Fibroblast of lung (primary cell): ENCODE results near the gene ACY1. TPM values are rescaled to one million over a fixed set of nuclear protein-coding genes. Genes with fewer than 3 reads are reported as not detected.

Experiments used
- DNase-seq, 2 donors: peaks; one replicate each; pipeline versions ENCODE4 v3.0.0 to v3.0.0-alpha.2; 2010; ENCODE audit warnings: low read depth in 2 of 2
- H2AFZ ChIP-seq: 2 replicates; pipeline ENCODE4 v1.5.1; 2012; ENCODE audit warnings: low read length, control low read depth, inconsistent platforms
- H3K27ac ChIP-seq: 2 replicates; pipeline ENCODE4 v1.5.1; 2011; ENCODE audit warnings: low read length, control low read depth; ENCODE audit not compliant: insufficient read depth
- H3K27me3 ChIP-seq: 2 replicates; pipeline ENCODE4 v1.5.1; 2011; ENCODE audit warnings: mild to moderate bottlenecking, low read length; ENCODE audit not compliant: control insufficient read depth, insufficient read depth
- H3K36me3 ChIP-seq: 2 replicates; pipeline ENCODE4 v1.5.1; 2011; ENCODE audit warnings: low read length; ENCODE audit not compliant: control insufficient read depth, insufficient read depth
- H3K4me1 ChIP-seq: 2 replicates; pipeline ENCODE4 v1.5.1; 2011; ENCODE audit warnings: low read length; ENCODE audit not compliant: control insufficient read depth, insufficient read depth; ENCODE audit errors: extremely low read depth
- H3K4me2 ChIP-seq: 2 replicates; pipeline ENCODE4 v1.5.1; 2011; ENCODE audit warnings: low read length, control low read depth; ENCODE audit not compliant: insufficient read depth; ENCODE audit errors: extremely low read depth
- H3K4me3 ChIP-seq, 4 experiments: fragments of 200-600 bp in 1 of 4; sonication (generic) in 1 of 4; replicated peaks in 1 of 4; 2 replicates each; pipeline ENCODE4 v1.5.1; 2011 to 2016; ENCODE audit warnings: low read length in 4 of 4, low read depth in 3 of 4, mild to moderate bottlenecking in 3 of 4, control low read depth in 2 of 4, inconsistent platforms in 1 of 4, mixed read lengths in 1 of 4; ENCODE audit not compliant: insufficient read depth in 1 of 4; ENCODE audit errors: control extremely low read depth in 1 of 4
- H3K79me2 ChIP-seq: 2 replicates; pipeline ENCODE4 v1.5.1; 2012; ENCODE audit warnings: mild to moderate bottlenecking, low read length, inconsistent platforms; ENCODE audit not compliant: control insufficient read depth, insufficient read depth
- H3K9ac ChIP-seq: 2 replicates; pipeline ENCODE4 v1.5.1; 2011; ENCODE audit warnings: mild to moderate bottlenecking, low read length, control low read depth; ENCODE audit not compliant: insufficient read depth
- H3K9me3 ChIP-seq: 2 replicates; pipeline ENCODE4 v1.5.1; 2012; ENCODE audit warnings: low read depth, low read length; ENCODE audit not compliant: control insufficient read depth, insufficient read depth
- H4K20me1 ChIP-seq: 2 replicates; pipeline ENCODE4 v1.5.1; 2011; ENCODE audit warnings: low read length; ENCODE audit not compliant: control insufficient read depth, insufficient read depth; ENCODE audit errors: extremely low read depth
- CTCF ChIP-seq, 2 donors: IDR thresholded peaks in 1 of 2; conservative IDR thresholded peaks in 1 of 2; 1 replicate in 1 of 2; 2 replicates in 1 of 2; pipeline ENCODE4 v1.5.1; 2011 to 2012; ENCODE audit warnings: low read length in 2 of 2, control low read depth in 1 of 2, inconsistent platforms in 1 of 2, low read depth in 1 of 2, mild to moderate bottlenecking in 1 of 2
- EZH2 ChIP-seq: IDR thresholded peaks from 2 replicates; pipeline ENCODE4 v1.5.1; 2012; ENCODE audit warnings: low read length, control low read depth, mild to moderate bottlenecking; ENCODE audit errors: missing control alignments
- polyA plus RNA-seq, 2 donors: library from polyadenylated mRNA; depleted of rRNA in 1 of 2; stranded (reverse) in 1 of 2; unstranded in 1 of 2; fragments of >200 nt; gene quantifications; 2 replicates each; pipeline ENCODE4 v1.2.1, GENCODE V29; 2011 to 2012; ENCODE audit warnings: missing spikeins in 1 of 2
- total RNA-seq: library from RNA; depleted of rRNA; stranded (reverse); fragments of >200 nt; gene quantifications from 2 replicates; pipeline ENCODE4 v1.2.1, GENCODE V29; 2014

ACY1 gene
- total and polyA plus RNA-seq, 2 donors (not counting 1 experiment from before 2014, with no cell fraction given): 21.4 to 40.3 TPM

DNA sequence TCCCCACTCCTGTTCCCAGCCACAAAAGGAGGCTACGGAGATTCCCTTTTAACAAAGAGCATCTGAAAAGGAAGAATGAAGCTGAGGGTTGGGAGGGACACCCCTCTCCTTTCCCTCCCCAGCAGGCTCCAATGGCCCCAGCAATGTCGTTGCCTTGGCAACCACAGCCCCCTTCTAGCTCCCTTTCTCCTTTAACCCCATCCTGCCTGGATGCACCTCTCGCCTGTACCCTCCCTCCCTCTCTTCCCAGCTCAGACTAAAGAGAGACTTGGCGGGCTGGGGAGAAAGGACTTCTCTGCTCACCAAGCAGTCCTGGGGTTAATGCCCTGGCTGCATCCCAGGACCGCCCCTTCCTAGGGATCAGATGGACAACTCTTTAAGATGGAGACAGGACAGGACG lies 19.4 kb downstream of the ACY1 start:
- Histone ChIP-seq H3K4me2 (no peak overlapping the region), H3K9ac (no peak overlapping the region), H3K79me2 (no peaks in the 10 kb centered on the region), H3K4me3 (no peak overlapping the region), H3K9me3 (no peaks in the 10 kb centered on the region), H3K4me1 (peaks cover 14% of the 10 kb centered on the region), H2AFZ (no peak overlapping the region), H3K36me3 (no peaks in the 10 kb centered on the region), H3K27ac (no peak overlapping the region), H3K27me3 (no peaks in the 10 kb centered on the region), H4K20me1 (no peaks in the 10 kb centered on the region)
- TF ChIP-seq EZH2: no peak
- TF ChIP-seq CTCF (conservative IDR thresholded peaks at IDR 0.05 in 1 of 2, IDR thresholded peaks at IDR 0.05 in 1 of 2; ENCODE audit: low read depth in 1 of 2, low read length in 2 of 2): no peak
- no peak for DNase-seq

DNA sequence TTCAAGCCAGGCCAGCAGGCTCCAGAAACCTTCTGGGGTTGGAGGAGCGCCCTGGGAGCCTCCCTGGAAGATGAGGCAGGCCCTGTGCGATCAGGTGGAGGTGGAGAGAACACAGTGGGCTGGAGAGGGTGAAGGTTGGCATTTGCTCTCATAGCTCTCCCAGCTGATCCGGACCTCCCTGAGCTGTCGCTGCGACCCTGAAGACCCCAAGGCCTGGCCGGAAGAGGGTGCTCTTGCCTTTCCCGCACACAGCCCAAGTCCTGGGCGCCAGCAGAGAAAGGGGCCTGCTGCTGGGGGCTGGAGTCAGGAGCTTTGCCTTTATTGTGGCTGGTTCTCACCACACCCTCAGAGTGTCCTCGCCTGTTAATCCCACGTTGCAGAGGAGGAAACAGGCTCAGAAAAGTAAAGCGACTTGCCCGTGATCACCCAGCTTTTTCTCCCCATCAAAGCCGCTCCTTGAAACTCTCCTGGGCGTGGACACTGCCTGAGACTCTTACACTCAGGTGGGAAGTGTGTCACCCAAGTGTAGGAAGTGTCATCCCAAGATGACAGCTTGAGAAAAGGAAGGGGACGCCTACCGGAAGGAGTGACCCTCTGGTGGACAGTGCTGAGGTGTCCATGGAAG lies 20.9 kb downstream of the ACY1 start:
- Histone ChIP-seq H2AFZ (no peak overlapping the region), H3K4me2 (no peak overlapping the region), H3K36me3 (no peaks in the 10 kb centered on the region), H3K27ac (no peak overlapping the region), H3K9me3 (no peaks in the 10 kb centered on the region), H3K9ac (no peak overlapping the region), H3K79me2 (no peaks in the 10 kb centered on the region), H4K20me1 (no peaks in the 10 kb centered on the region), H3K4me1 (peaks cover 14% of the 10 kb centered on the region), H3K4me3 (no peak overlapping the region), H3K27me3 (no peaks in the 10 kb centered on the region)
- TF ChIP-seq EZH2 (no peak), CTCF (conservative IDR thresholded peaks at IDR 0.05 in 1 of 2, IDR thresholded peaks at IDR 0.05 in 1 of 2; ENCODE audit: low read depth in 1 of 2, low read length in 2 of 2) (peak; percentile 53 to 57)
- peak; percentile 40 to 48 for DNase-seq

- DNase-seq: no peak
- Histone ChIP-seq H3K9me3 (no peaks in the 10 kb centered on the region), H3K4me1 (peaks cover 14% of the 10 kb centered on the region), H3K4me2 (no peak overlapping the region), H3K4me3 (no peak overlapping the region), H3K27ac (no peak overlapping the region), H2AFZ (no peak overlapping the region), H3K36me3 (no peaks in the 10 kb centered on the region), H3K79me2 (no peaks in the 10 kb centered on the region), H4K20me1 (no peaks in the 10 kb centered on the region), H3K9ac (no peak overlapping the region), H3K27me3 (no peaks in the 10 kb centered on the region)
- TF ChIP-seq EZH2 (no peak), CTCF (conservative IDR thresholded peaks at IDR 0.05 in 1 of 2, IDR thresholded peaks at IDR 0.05 in 1 of 2; ENCODE audit: low read depth in 1 of 2, low read length in 2 of 2) (no peak)
Measured at GRCh38 chr3:52004906-52005395, 21.6 kb downstream of the ACY1 start.
